Globus pallidus (tissue), 1 donor: ENCODE data around the gene PAPOLG.

ENCODE experiments used
- DNase-seq: peaks from one replicate; pipeline ENCODE4 v3.0.0-alpha.2; 2015; ENCODE audit warnings: low spot score

PAPOLG gene

GRCh38 chr2:60756097-60757087 is at the start of gene PAPOLG:
TSS of gene PAPOLG (plus strand) at chr2:60756268. CDS start at chr2:60756479, 211 bp downstream.
- peak; percentile 95 for DNase-seq

GRCh38 chr2:60707750-60708371 is 48.2 kb upstream of the PAPOLG start:
- DNase-seq, result no peak

- DNase-seq, result no peak
These were observed 47.3 kb upstream of the PAPOLG start for GRCh38 chr2:60708630-60709320.

- DNase-seq, result peak; percentile 58
These were observed 45.4 kb upstream of the PAPOLG start for GRCh38 chr2:60710707-60711106.

GRCh38 chr2:60715561-60715960 is 40.5 kb upstream of the PAPOLG start:
- no peak for DNase-seq

GRCh38 chr2:60717691-60718090 is 38.4 kb upstream of the PAPOLG start:
- no peak for DNase-seq

- no peak for DNase-seq
These were observed 36.7 kb upstream of the PAPOLG start for GRCh38 chr2:60719331-60719730.

- no peak for DNase-seq
These were observed 30.6 kb upstream of the PAPOLG start for GRCh38 chr2:60725466-60725865.

GRCh38 chr2:60728855-60729254 is 27.2 kb upstream of the PAPOLG start:
- no peak for DNase-seq

- DNase-seq, result no peak
These were observed 20.4 kb upstream of the PAPOLG start for GRCh38 chr2:60735496-60736250.

- DNase-seq, result no peak
These were observed 17.4 kb upstream of the PAPOLG start for GRCh38 chr2:60738679-60739078.

- no peak for DNase-seq
These were observed 16.9 kb upstream of the PAPOLG start for GRCh38 chr2:60739156-60739555.

- no peak for DNase-seq
These were observed 14.5 kb upstream of the PAPOLG start for GRCh38 chr2:60741576-60741975.

- no peak for DNase-seq
These were observed 13.6 kb upstream of the PAPOLG start for GRCh38 chr2:60742419-60742818.

- no peak for DNase-seq
These were observed 10.7 kb upstream of the PAPOLG start for GRCh38 chr2:60745330-60745729.

- no peak for DNase-seq
These were observed 10.3 kb upstream of the PAPOLG start for GRCh38 chr2:60745761-60746160.

- DNase-seq, result no peak
These were observed 9.8 kb upstream of the PAPOLG start for GRCh38 chr2:60746318-60746717.

GRCh38 chr2:60759654-60760053 is 3.6 kb downstream of the PAPOLG start:
- DNase-seq, result peak; percentile 21

- no peak for DNase-seq
These were observed 8.9 kb downstream of the PAPOLG start for GRCh38 chr2:60764736-60765534.

- DNase-seq, result no peak
These were observed 10.2 kb downstream of the PAPOLG start for GRCh38 chr2:60766283-60766682.

GRCh38 chr2:60771508-60771907 is 15.4 kb downstream of the PAPOLG start:
- DNase-seq, result no peak
